22Rv1 (cell line): ENCODE measurements around the gene ALDH1A3.

Source experiments
- CTCF ChIP-seq: fragments of 450-650 bp; IDR thresholded peaks from 2 replicates; pipeline ENCODE4 v1.5.1; 2017; ENCODE audit warnings: mild to moderate bottlenecking
- ZFX ChIP-seq: fragments of 450-650 bp; IDR thresholded peaks from 2 replicates; pipeline ENCODE4 v1.6.1; 2017; ENCODE audit warnings: antibody characterized with exemption, borderline replicate concordance

- TF ChIP-seq CTCF: no peak
- TF ChIP-seq ZFX: no peak
Measured at GRCh38 chr15:100889385-100890050, 9.9 kb downstream of the ALDH1A3 start.
